GM12801 (cell line): ENCODE data around the gene SYT4.

Experiments used
- CTCF ChIP-seq: IDR thresholded peaks from one replicate; pipeline ENCODE4 v1.5.1; 2011; ENCODE audit warnings: control low read depth; ENCODE audit not compliant: insufficient read length; ENCODE audit errors: extremely low read depth

SYT4 gene

DNA sequence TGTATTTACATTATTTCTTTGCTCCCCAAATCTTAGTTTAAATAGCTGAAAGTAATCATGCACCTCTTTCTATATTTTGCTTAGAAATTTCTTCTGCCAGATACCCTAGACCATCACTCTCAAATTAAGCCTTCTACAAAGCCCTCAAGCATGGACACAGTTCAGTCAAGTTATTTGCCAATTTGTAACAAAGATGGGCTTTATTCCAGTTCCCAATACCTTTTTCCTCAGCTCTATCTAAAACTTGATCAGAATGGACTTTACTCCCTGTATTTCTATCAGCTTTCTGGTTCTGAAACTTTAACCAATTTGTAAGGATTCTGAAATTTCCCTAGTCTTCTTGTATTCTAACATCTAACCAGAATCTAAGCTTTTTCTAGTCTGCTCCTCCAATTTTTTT is 56.6 kb downstream of the SYT4 start:
- no peak for TF ChIP-seq CTCF
